ENCODE data around the gene NSD1. TPM values are rescaled to one million over a fixed set of nuclear protein-coding genes. Genes with fewer than 3 reads are reported as not detected.
"Not testable (repeated sequence)": the region's sequence is repeated elsewhere in the genome, so short reads cannot be mapped to it uniquely, and the experiment has no call there.

Gene NSD1
- total RNA-seq, 1 experiment from 2014 or later = 58.8 TPM

DNA sequence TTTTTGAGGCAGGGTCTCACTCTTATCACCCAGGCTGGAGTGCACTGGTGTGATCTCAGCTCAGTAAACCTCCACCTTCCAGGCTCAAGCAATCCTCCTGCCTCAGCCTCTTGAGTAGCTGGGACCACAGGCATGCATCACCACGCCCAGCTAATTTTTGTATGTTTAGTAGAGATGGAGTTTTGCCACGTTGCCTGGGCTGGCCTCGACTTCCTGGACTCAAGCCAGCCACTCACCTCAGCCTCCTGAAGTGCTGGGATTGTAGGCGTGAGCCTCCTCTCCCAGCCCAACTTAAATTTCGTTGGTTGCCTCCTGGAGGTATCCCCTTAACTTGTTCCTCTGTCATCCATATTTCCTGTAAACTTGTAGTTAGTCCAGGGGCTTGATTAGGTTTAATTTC lies 122.7 kb downstream of the NSD1 start:
- intact Hi-C loops (cut with micrococcal nuclease) = no loop called here
- peak; percentile 72 for ATAC-seq

DNA sequence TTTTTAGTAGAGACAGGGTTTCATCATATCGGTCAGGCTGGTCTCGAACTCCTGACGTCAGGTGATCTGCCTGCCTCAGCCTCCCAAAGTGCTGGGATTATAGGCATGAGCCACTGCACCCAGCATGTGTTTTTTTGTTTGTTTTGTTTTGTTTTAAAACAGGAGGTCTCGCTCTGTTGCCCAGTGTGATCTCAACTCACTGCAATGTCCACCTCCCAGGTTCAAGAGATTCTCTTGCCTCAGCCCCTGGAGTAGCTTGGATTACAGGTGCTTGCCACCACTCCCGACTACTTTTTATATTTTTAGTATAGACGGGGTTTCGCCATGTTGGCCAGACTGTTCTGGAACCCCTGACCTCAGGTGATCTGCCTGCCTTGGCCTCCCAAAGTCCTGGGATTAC lies 125.1 kb downstream of the NSD1 start:
- H3K36me3 ChIP-seq (ENCODE audit: control insufficient read depth in 1 of 2, insufficient read depth in 2 of 2, low read length in 2 of 2) = peaks cover 0 to 19% of the 10 kb centered on the region in 2 experiments; a peak in 2 of 4 replicates
- H3K9me3 ChIP-seq (ENCODE audit: control insufficient read depth in 1 of 2, insufficient read depth in 1 of 2, low read depth in 1 of 2, low read length in 2 of 2); H2AFZ ChIP-seq (ENCODE audit: low read depth, low read length, poor library complexity, severe bottlenecking); DNase-seq (ENCODE audit: low read depth, low spot score); CTCF ChIA-PET; H3K9me2 ChIP-seq (ENCODE audit: insufficient read depth); RAD21 ChIA-PET (ENCODE audit: low non-redundant PET in 1 of 2, low total read pairs in 2 of 2, uncharacterized antibody in 2 of 2, unreplicated experiment in 2 of 2); H3K27me3 ChIP-seq (ENCODE audit: insufficient read depth, low read length); H3K4me2 ChIP-seq (ENCODE audit: low read length); H4K20me1 ChIP-seq (ENCODE audit: insufficient read depth); H3K9ac ChIP-seq (ENCODE audit: low read length); POLR2A ChIA-PET; H3K4me3 ChIP-seq (replicated peaks in 1 of 2; ENCODE audit: low read depth in 1 of 2, low read length in 2 of 2); H3K27ac ChIP-seq (ENCODE audit: low read depth, low read length); intact Hi-C loops (cut with micrococcal nuclease); ATAC-seq; BruUV-seq (replicated peaks): not testable (repeated sequence)
- peaks cover 14% of the 10 kb centered on the region for H3K79me2 ChIP-seq (ENCODE audit: insufficient read depth, low read length)
- peaks cover 0 to 13% of the 10 kb centered on the region in 2 experiments; a peak in 2 of 4 replicates for H3K4me1 ChIP-seq (ENCODE audit: control insufficient read depth in 1 of 2, insufficient read depth in 2 of 2, low read length in 2 of 2)

More for the DNA sequence above, 122.7 kb downstream of the NSD1 start:
- H3K79me2 ChIP-seq (ENCODE audit: insufficient read depth, low read length) = peaks cover 14% of the 10 kb centered on the region
- no peak overlapping the region for H3K27ac ChIP-seq (ENCODE audit: low read depth, low read length)
- TF ChIP-seq SIN3A (IDR thresholded peaks at IDR 0.05; ENCODE audit: low read depth) (no peak), POLR2AphosphoS5 (IDR thresholded peaks at IDR 0.05; ENCODE audit: low read depth, low read length) (no peak), ZNF274 (IDR thresholded peaks at IDR 0.05; ENCODE audit: low read depth, low read length) (no peak), SP1 (IDR thresholded peaks at IDR 0.05; ENCODE audit: low read depth) (no peak), EGR1 (IDR thresholded peaks at IDR 0.05; ENCODE audit: low read depth) (no peak), TCF7L2 (IDR thresholded peaks at IDR 0.05; ENCODE audit: borderline replicate concordance, extremely low read depth, insufficient read depth, insufficient read length) (no peak)
- H3K4me2 ChIP-seq (ENCODE audit: low read length) = peak overlapping the region; percentile 1; the same call in 1 of the 2 replicates
- H3K9ac ChIP-seq (ENCODE audit: low read length) = no peak overlapping the region
- H4K20me1 ChIP-seq (ENCODE audit: insufficient read depth) = no peaks in the 10 kb centered on the region
- no TSS peak for BruUV-seq (replicated peaks)
- ChIA-PET POLR2A (interaction anchor here (1.0 kb wide), 1 partner anchor 11 kb away, joined by 4 read pairs; no protein-coding TSS in a partner anchor), RAD21 (ENCODE audit: low non-redundant PET in 1 of 2, low total read pairs in 2 of 2, uncharacterized antibody in 2 of 2, unreplicated experiment in 2 of 2) (no interaction called here), CTCF (no interaction called here)
- H3K4me1 ChIP-seq (ENCODE audit: control insufficient read depth in 1 of 2, insufficient read depth in 2 of 2, low read length in 2 of 2) = peaks cover 0 to 13% of the 10 kb centered on the region in 2 experiments; a peak in 2 of 4 replicates
- no peaks in the 10 kb centered on the region for H3K9me3 ChIP-seq (ENCODE audit: control insufficient read depth in 1 of 2, insufficient read depth in 1 of 2, low read depth in 1 of 2, low read length in 2 of 2)
- H3K9me2 ChIP-seq (ENCODE audit: insufficient read depth) = no peaks in the 10 kb centered on the region
- peaks cover 0 to 29% of the 10 kb centered on the region in 2 experiments; a peak in 2 of 4 replicates for H3K36me3 ChIP-seq (ENCODE audit: control insufficient read depth in 1 of 2, insufficient read depth in 2 of 2, low read length in 2 of 2)
- H3K4me3 ChIP-seq (replicated peaks in 1 of 2; ENCODE audit: low read depth in 1 of 2, low read length in 2 of 2) = no peak overlapping the region
- DNase-seq (ENCODE audit: low read depth, low spot score) = no peak
- no peaks in the 10 kb centered on the region for H3K27me3 ChIP-seq (ENCODE audit: insufficient read depth, low read length)
- H2AFZ ChIP-seq (ENCODE audit: low read depth, low read length, poor library complexity, severe bottlenecking) = no peak overlapping the region

Measured in HCT116 (cell line).